ENCODE measurements around the gene ARF1. TPM values are rescaled to one million over a fixed set of nuclear protein-coding genes. Genes with fewer than 3 reads are reported as not detected.

Gene ARF1
- total and polyA plus RNA-seq, 2 of the 8 experiments (the other 6 are each of a cell fraction or from before 2014, with no cell fraction given): 265 to 471 TPM

DNA sequence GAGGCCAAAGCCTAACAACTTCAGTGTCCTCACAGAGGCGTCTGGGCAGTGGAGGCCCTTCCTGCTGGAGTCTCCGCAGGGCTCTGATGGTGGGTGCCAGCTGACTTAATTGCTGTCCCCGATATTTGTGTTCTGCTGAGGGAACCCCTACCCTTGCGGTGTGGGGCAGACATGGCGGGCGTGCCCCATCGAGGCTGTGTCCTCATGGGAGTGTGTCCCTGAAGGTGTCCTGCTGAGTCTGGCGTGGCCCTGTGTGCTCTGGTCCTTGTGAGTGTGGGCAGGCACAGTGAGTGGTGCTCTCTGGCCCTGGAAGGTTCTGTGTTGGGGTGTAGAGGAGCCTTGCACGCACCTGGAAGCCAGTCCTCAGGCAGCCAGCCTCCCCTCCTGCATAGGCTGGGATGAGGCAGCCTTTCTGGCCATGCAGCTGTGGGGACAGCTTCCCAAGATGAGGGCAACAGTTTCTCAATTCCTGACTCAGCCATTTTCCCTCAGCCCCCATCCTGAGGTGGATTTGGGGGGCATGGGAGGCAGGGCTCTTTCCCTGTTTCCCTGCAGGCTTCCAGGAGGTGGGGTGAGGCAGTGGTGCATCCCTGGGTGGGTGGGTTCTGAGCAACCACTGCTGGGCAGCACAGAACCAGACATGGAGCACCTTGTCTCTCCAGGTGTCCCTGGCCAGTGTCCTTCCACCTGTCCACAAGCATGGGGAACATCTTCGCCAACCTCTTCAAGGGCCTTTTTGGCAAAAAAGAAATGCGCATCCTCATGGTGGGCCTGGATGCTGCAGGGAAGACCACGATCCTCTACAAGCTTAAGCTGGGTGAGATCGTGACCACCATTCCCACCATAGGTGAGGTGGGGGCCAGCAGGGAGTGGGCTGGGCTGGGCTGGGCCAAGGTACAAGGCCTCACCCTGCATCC, 14.2 kb downstream of the ARF1 start:
- no peaks in the 10 kb centered on the region for H3K23me2 ChIP-seq (ENCODE audit: low read depth, low read length)
- no peak overlapping the region for H3K23ac ChIP-seq (ENCODE audit: insufficient read length)
- H2BK12ac ChIP-seq (ENCODE audit: low read depth, low read length): no peak overlapping the region
- H2BK5ac ChIP-seq (ENCODE audit: low read depth, low read length): no peak overlapping the region
- TF ChIP-seq JUN (IDR thresholded peaks at IDR 0.05; ENCODE audit: low read depth, low read length): no peak
- no peak for TF ChIP-seq KDM1A (IDR thresholded peaks at IDR 0.05; ENCODE audit: borderline replicate concordance, low read length)
- no peak for TF ChIP-seq POLR2A (IDR thresholded peaks at IDR 0.05; ENCODE audit: control extremely low read depth in 1 of 2, low read depth in 2 of 2, low read length in 2 of 2)
- no peak for TF ChIP-seq SAP30 (IDR thresholded peaks at IDR 0.05; ENCODE audit: insufficient read depth, insufficient replicate concordance, low read length)
- no peak for TF ChIP-seq FOSL1 (IDR thresholded peaks at IDR 0.05; ENCODE audit: insufficient read depth, low read depth, low read length)
- no peak for TF ChIP-seq CEBPB (IDR thresholded peaks at IDR 0.05; ENCODE audit: low read depth, low read length)
- no peak for TF ChIP-seq NRF1 (IDR thresholded peaks at IDR 0.05; ENCODE audit: low read depth, low read length)
- no peak for TF ChIP-seq SIN3A (conservative IDR thresholded peaks at IDR 0.05 in 1 of 2, IDR thresholded peaks at IDR 0.05 in 1 of 2; ENCODE audit: low read depth in 1 of 2, low read length in 2 of 2)
- TF ChIP-seq TAF1 (IDR thresholded peaks at IDR 0.05; ENCODE audit: low read depth, low read length): no peak
- no peak overlapping the region for H3K4me3 ChIP-seq (ENCODE audit: extremely low read depth in 1 of 4, insufficient read depth in 2 of 4, low read depth in 3 of 4, low read length in 4 of 4)
- FAIRE-seq (no peak), DNase-seq (ENCODE audit: low read depth in 1 of 2, low spot score in 2 of 2) (no peak)
- H2BK120ac ChIP-seq (replicated peaks; ENCODE audit: low read depth, low read length): no peak overlapping the region
- ChIA-PET CTCF (ENCODE audit: partially characterized antibody) (interaction anchor here (0.8 to 1.3 kb wide), 3 partner anchors 34 to 98 kb away, joined by 3 to 4 read pairs (median 4); no protein-coding TSS in a partner anchor), POLR2A (ENCODE audit: partially characterized antibody) (interaction anchor here (0.6 to 5.6 kb wide), 6 partner anchors 7 to 1136 kb away, joined by 3 to 53 read pairs (median 4); partner anchors contain the start of genes ARF1 and GJC2)
- no peak overlapping the region for H2AK5ac ChIP-seq (ENCODE audit: low read depth, low read length)
- H3K4me1 ChIP-seq (replicated peaks in 1 of 4; ENCODE audit: control insufficient read depth in 3 of 4, insufficient read depth in 4 of 4, low read length in 3 of 4): no peaks in the 10 kb centered on the region
- H2AFZ ChIP-seq (ENCODE audit: low read length): no peak overlapping the region
- H3K27me3 ChIP-seq (replicated peaks in 1 of 4; ENCODE audit: control insufficient read depth in 3 of 4, extremely low read depth in 1 of 4, insufficient read depth in 3 of 4, low read length in 3 of 4): no peaks in the 10 kb centered on the region
- H2BK15ac ChIP-seq (ENCODE audit: low read length): no peak overlapping the region
- no peak overlapping the region for H4K91ac ChIP-seq (replicated peaks; ENCODE audit: insufficient read length, low read length)
- no peak overlapping the region for H3K4ac ChIP-seq (replicated peaks; ENCODE audit: insufficient read length, low read depth, low read length)
- H3K9ac ChIP-seq (replicated peaks in 1 of 4; ENCODE audit: extremely low read depth in 1 of 4, low read depth in 3 of 4, low read length in 3 of 4): no peak overlapping the region
- peak overlapping the region; percentile 28; the same call in 1 of the 2 replicates for H4K8ac ChIP-seq (ENCODE audit: extremely low read depth, insufficient read depth, low read length)
- no peak overlapping the region for H3K27ac ChIP-seq (ENCODE audit: low read depth, low read length)
- no peak overlapping the region for H4K5ac ChIP-seq (ENCODE audit: insufficient read length, low read depth, low read length)
- H3K4me2 ChIP-seq (ENCODE audit: insufficient read depth in 1 of 2, low read depth in 2 of 2, low read length in 2 of 2): no peak overlapping the region
- peaks cover 40% of the 10 kb centered on the region for H3K79me1 ChIP-seq (ENCODE audit: low read depth, low read length)
- no peak overlapping the region for H2BK20ac ChIP-seq (ENCODE audit: low read length)
- peaks cover 30 to 62% of the 10 kb centered on the region in 2 experiments for H4K20me1 ChIP-seq (replicated peaks in 1 of 2; ENCODE audit: control insufficient read depth in 1 of 2, insufficient read depth in 2 of 2, low read length in 2 of 2)
- peaks cover 23 to 55% of the 10 kb centered on the region in 2 experiments for H3K79me2 ChIP-seq (ENCODE audit: control insufficient read depth in 1 of 2, insufficient read depth in 2 of 2, low read length in 2 of 2)
- no peak overlapping the region for H3K14ac ChIP-seq (ENCODE audit: insufficient read length)
- H3K56ac ChIP-seq (replicated peaks; ENCODE audit: insufficient read length, low read depth, low read length): no peak overlapping the region
- WGBS, 2 experiments (ENCODE audit: extremely low coverage in 1 of 2, insufficient coverage in 1 of 2, insufficient read length in 1 of 2, insufficient replicate concordance in 2 of 2, low coverage in 1 of 2, low lambda C conversion rate in 2 of 2, missing lambda C conversion rate in 1 of 2): 87% methylated on average over 10 of the region's 13 CpGs; no CpG with 5 or more reads in 1 of the 2 experiments
- H3K18ac ChIP-seq (ENCODE audit: extremely low read depth, low read length): no peak overlapping the region
- peaks cover 3 to 5% of the 10 kb centered on the region in 2 experiments; a peak in 3 of 4 replicates for H3K9me3 ChIP-seq (ENCODE audit: insufficient read depth in 2 of 2, low read depth in 1 of 2, low read length in 1 of 2)
- H3K36me3 ChIP-seq (ENCODE audit: control insufficient read depth in 2 of 4, insufficient read depth in 4 of 4, low read length in 3 of 4): peaks cover 13 to 38% (median 19%) of the 10 kb centered on the region in 4 experiments; a peak in 7 of 8 replicates
